Caco-2 (cell line): ENCODE measurements around the gene PIPOX. TPM values are rescaled to one million over a fixed set of nuclear protein-coding genes. Genes with fewer than 3 reads are reported as not detected.

Experiments used
- BruUV-seq: library from RNA; stranded (reverse); fragments of 400-500 nt; replicated peaks from 2 replicates; lab custom pipeline; 2021; lab: Mats Ljungman, UMichigan
- CTCF ChIA-PET: fragments of 300-600 bp; sonication (Branson Sonifier 250); formaldehyde crosslinking; loops from one replicate; lab custom pipeline; 2022; ENCODE audit warnings: antibody characterized with exemption; lab: Charles Lee
- POLR2A ChIA-PET: fragments of 300-600 bp; sonication (Branson Sonifier 250); formaldehyde crosslinking; loops from one replicate; lab custom pipeline; 2022; ENCODE audit warnings: antibody characterized with exemption; lab: Charles Lee
- DNase-seq, 2 experiments: peaks; one replicate each; pipeline versions ENCODE4 v3.0.0 to v3.0.0-alpha.2; 2020 to 2022
- H3K27me3 ChIP-seq: replicated peaks from 2 replicates; pipeline ENCODE4 v1.6.0; 2011; ENCODE audit warnings: low read length; ENCODE audit not compliant: control insufficient read depth, insufficient read depth
- H3K36me3 ChIP-seq: 2 replicates; pipeline ENCODE4 v1.5.1; 2011; ENCODE audit warnings: low read length; ENCODE audit not compliant: control insufficient read depth, insufficient read depth
- H3K4me1 ChIP-seq: fragments of 250-450 bp; sonication (Bioruptor Pico); 2 replicates; pipeline ENCODE4 v1.5.1; 2020; ENCODE audit warnings: mild to moderate bottlenecking
- H3K4me3 ChIP-seq: 2 replicates; pipeline ENCODE4 v1.5.1; 2011; ENCODE audit warnings: low read depth, mild to moderate bottlenecking, control low read depth, low read length
- H3K9me3 ChIP-seq: fragments of 250-450 bp; sonication (Bioruptor Pico); 2 replicates; pipeline ENCODE4 v1.5.1; 2020; ENCODE audit warnings: mild to moderate bottlenecking, moderate library complexity
- H3K27ac Mint-ChIP-seq: one replicate; pipeline ENCODE4 v1.8.0; 2022; ENCODE audit warnings: mixed read lengths; ENCODE audit not compliant: unreplicated experiment
- H3K27me3 Mint-ChIP-seq: one replicate; pipeline ENCODE4 v1.8.0; 2022; ENCODE audit warnings: mixed read lengths; ENCODE audit not compliant: insufficient read depth, unreplicated experiment
- H3K36me3 Mint-ChIP-seq: one replicate; pipeline ENCODE4 v1.8.0; 2022; ENCODE audit warnings: mild to moderate bottlenecking, mixed read lengths; ENCODE audit not compliant: insufficient read depth, unreplicated experiment
- H3K4me1 Mint-ChIP-seq: one replicate; pipeline ENCODE4 v1.8.0; 2022; ENCODE audit warnings: low read depth, mixed read lengths; ENCODE audit not compliant: unreplicated experiment
- H3K4me3 Mint-ChIP-seq: one replicate; pipeline ENCODE4 v1.8.0; 2022; ENCODE audit warnings: mild to moderate bottlenecking, moderate library complexity, mixed read lengths; ENCODE audit not compliant: unreplicated experiment
- H3K9me3 Mint-ChIP-seq: one replicate; pipeline ENCODE4 v1.8.0; 2022; ENCODE audit warnings: mixed read lengths; ENCODE audit not compliant: unreplicated experiment
- intact Hi-C: fragments of 100-400 bp; cut with micrococcal nuclease; formaldehyde crosslinking; loops from one replicate; pipeline ENCODE4 v1.10.0; 2022; ENCODE audit not compliant: unreplicated experiment
- total RNA-seq: library from RNA; stranded (reverse); gene quantifications from 2 replicates; pipeline ENCODE4 v1.2.3, GENCODE V29; 2022
- TF ChIP-seq, protein P1 (sequence below), 2 experiments: fragments of 200-600 bp in 1 of 2; IDR thresholded peaks; 1 replicate in 1 of 2; 2 replicates in 1 of 2; pipeline versions ENCODE4 v1.5.1 to v1.8.0; 2011 to 2022; ENCODE audit warnings: antibody characterized with exemption in 1 of 2, control low read depth in 1 of 2, inconsistent platforms in 1 of 2, low read depth in 1 of 2, low read length in 1 of 2, mild to moderate bottlenecking in 1 of 2, moderate library complexity in 1 of 2; ENCODE audit not compliant: insufficient read depth in 1 of 2, severe bottlenecking in 1 of 2, unreplicated experiment in 1 of 2

Gene PIPOX
- total RNA-seq, 1 experiment from 2014 or later: 2.2 TPM

- POLR2A ChIA-PET: no interaction called here
- Mint-ChIP-seq H3K27me3 (peaks cover 21% of the 10 kb centered on the region), H3K4me1 (no peaks in the 10 kb centered on the region), H3K9me3 (no peaks in the 10 kb centered on the region), H3K4me3 (no peak overlapping the region), H3K27ac (no peak overlapping the region), H3K36me3 (no peaks in the 10 kb centered on the region)
- intact Hi-C loops: loop anchor here (5.0 kb wide), 1 partner anchor 34 kb away; the partner anchor contains the start of gene PIPOX
- no peaks in the 10 kb centered on the region for H3K36me3 ChIP-seq
- no TSS peak for BruUV-seq
- H3K4me1 ChIP-seq: peaks cover 5% of the 10 kb centered on the region; the same call in 1 of the 2 replicates
- no peaks in the 10 kb centered on the region for H3K9me3 ChIP-seq
- CTCF ChIA-PET: no interaction called here
- TF ChIP-seq, protein P1, sequence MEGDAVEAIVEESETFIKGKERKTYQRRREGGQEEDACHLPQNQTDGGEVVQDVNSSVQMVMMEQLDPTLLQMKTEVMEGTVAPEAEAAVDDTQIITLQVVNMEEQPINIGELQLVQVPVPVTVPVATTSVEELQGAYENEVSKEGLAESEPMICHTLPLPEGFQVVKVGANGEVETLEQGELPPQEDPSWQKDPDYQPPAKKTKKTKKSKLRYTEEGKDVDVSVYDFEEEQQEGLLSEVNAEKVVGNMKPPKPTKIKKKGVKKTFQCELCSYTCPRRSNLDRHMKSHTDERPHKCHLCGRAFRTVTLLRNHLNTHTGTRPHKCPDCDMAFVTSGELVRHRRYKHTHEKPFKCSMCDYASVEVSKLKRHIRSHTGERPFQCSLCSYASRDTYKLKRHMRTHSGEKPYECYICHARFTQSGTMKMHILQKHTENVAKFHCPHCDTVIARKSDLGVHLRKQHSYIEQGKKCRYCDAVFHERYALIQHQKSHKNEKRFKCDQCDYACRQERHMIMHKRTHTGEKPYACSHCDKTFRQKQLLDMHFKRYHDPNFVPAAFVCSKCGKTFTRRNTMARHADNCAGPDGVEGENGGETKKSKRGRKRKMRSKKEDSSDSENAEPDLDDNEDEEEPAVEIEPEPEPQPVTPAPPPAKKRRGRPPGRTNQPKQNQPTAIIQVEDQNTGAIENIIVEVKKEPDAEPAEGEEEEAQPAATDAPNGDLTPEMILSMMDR (IDR thresholded peaks at IDR 0.05; ENCODE audit: insufficient read depth in 1 of 2, low read depth in 1 of 2, low read length in 1 of 2, severe bottlenecking in 1 of 2, unreplicated experiment in 1 of 2): no peak
- H3K27me3 ChIP-seq: no peaks in the 10 kb centered on the region; the same call in 1 of the 2 replicates
- no peak for DNase-seq
- H3K4me3 ChIP-seq: no peak overlapping the region
Measured at GRCh38 chr17:29007860-29008455, 35.0 kb upstream of the PIPOX start.

DNA sequence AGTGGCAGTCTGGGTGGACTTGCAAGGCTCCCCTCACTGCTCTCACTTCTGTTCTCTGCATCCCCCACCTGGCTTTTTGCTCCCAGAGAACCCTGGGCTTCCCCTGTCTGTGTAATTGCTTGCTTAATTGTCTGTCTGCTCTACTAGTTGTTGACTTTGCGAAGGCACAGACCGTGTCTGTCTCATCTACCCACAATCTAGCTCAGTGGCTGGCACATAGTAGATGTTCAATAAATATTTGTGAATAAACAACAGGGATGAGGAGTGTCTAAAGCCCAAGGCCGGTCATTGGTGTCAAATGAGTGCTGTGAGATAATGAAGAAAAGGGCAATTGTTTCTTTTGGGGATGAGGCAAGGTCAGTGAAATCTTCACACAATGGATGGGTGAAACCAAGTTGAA is 34.4 kb upstream of the PIPOX start:
- no peaks in the 10 kb centered on the region; the same call in 1 of the 2 replicates for H3K27me3 ChIP-seq
- H3K9me3 ChIP-seq: no peaks in the 10 kb centered on the region
- Mint-ChIP-seq H3K27ac (no peak overlapping the region), H3K4me1 (no peaks in the 10 kb centered on the region), H3K36me3 (no peaks in the 10 kb centered on the region), H3K9me3 (no peaks in the 10 kb centered on the region), H3K4me3 (no peak overlapping the region), H3K27me3 (peaks cover 21% of the 10 kb centered on the region)
- no peaks in the 10 kb centered on the region for H3K36me3 ChIP-seq
- TF ChIP-seq, protein P1 (IDR thresholded peaks at IDR 0.05; ENCODE audit: insufficient read depth in 1 of 2, low read depth in 1 of 2, low read length in 1 of 2, severe bottlenecking in 1 of 2, unreplicated experiment in 1 of 2): no peak
- DNase-seq: no peak
- ChIA-PET POLR2A (no interaction called here), CTCF (no interaction called here)
- H3K4me1 ChIP-seq: peaks cover 5% of the 10 kb centered on the region; the same call in 1 of the 2 replicates
- no peak overlapping the region for H3K4me3 ChIP-seq
- BruUV-seq: no TSS peak
- intact Hi-C loops: loop anchor here (5.0 kb wide), 1 partner anchor 34 kb away; the partner anchor contains the start of gene PIPOX

GRCh38 chr17:29010129-29010528 is 32.8 kb upstream of the PIPOX start:
- no peaks in the 10 kb centered on the region for H3K9me3 Mint-ChIP-seq
- no peaks in the 10 kb centered on the region for H3K9me3 ChIP-seq
- no peak overlapping the region for H3K4me3 ChIP-seq
- no peak overlapping the region for H3K4me3 Mint-ChIP-seq
- ChIA-PET POLR2A (no interaction called here), CTCF (interaction anchor here (0.7 to 1.1 kb wide), 3 partner anchors 9 to 102 kb away, joined by 3 read pairs; no protein-coding TSS in a partner anchor)
- no peaks in the 10 kb centered on the region for H3K36me3 Mint-ChIP-seq
- TF ChIP-seq, protein P1 (IDR thresholded peaks at IDR 0.05; ENCODE audit: insufficient read depth in 1 of 2, low read depth in 1 of 2, low read length in 1 of 2, severe bottlenecking in 1 of 2, unreplicated experiment in 1 of 2): no peak
- DNase-seq: no peak
- no peaks in the 10 kb centered on the region for H3K36me3 ChIP-seq
- no peaks in the 10 kb centered on the region for H3K27me3 ChIP-seq
- peaks cover 5% of the 10 kb centered on the region; the same call in 1 of the 2 replicates for H3K4me1 ChIP-seq
- peaks cover 13% of the 10 kb centered on the region for H3K27me3 Mint-ChIP-seq
- intact Hi-C loops: no loop called here
- no peaks in the 10 kb centered on the region for H3K4me1 Mint-ChIP-seq
- BruUV-seq: no TSS peak
- no peak overlapping the region for H3K27ac Mint-ChIP-seq
